GM18508 (cell line): ENCODE measurements around the gene RNF208.
"Not testable (repeated sequence)": the region's sequence is repeated elsewhere in the genome, so short reads cannot be mapped to it uniquely, and the experiment has no call there.

Source experiments
- ATAC-seq: cut with Tn5 transposase; IDR thresholded peaks from one replicate; pipeline ENCODE4 v1.9.1; 2021; ENCODE audit warnings: moderate number of reproducible peaks; ENCODE audit not compliant: insufficient read depth, unreplicated experiment

Gene RNF208

DNA sequence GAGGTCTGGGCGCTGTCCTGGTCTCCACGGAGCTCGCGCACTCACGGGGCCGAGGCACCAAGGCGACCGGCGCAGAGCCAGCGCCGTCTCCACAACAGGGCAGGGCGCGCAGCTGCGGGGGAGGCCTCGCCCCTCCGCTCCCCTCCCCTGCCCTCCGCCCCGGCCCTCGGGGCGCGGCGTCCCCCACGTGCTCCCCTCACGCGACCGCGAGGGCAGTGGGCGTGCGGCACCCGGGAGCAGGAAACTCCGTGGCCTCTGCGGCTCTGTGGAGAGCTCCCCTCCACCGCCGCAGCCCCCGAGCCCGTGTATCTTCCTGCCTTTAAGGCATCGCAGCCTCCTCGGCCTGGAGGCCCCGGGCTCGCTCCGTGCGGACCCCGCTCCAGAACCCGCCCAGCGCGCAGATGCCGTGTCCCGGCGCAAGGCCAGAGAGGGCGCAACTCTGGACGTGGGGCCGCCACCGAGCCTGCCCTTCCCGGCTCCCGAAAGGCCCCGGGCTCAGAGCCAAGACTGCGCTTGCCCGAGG is 18.3 kb upstream of the RNF208 start:
- ATAC-seq, result peak; percentile 1

- ATAC-seq, result not testable (repeated sequence)
Measured at GRCh38 chr9:137239541-137240200, 17.6 kb upstream of the RNF208 start.

DNA sequence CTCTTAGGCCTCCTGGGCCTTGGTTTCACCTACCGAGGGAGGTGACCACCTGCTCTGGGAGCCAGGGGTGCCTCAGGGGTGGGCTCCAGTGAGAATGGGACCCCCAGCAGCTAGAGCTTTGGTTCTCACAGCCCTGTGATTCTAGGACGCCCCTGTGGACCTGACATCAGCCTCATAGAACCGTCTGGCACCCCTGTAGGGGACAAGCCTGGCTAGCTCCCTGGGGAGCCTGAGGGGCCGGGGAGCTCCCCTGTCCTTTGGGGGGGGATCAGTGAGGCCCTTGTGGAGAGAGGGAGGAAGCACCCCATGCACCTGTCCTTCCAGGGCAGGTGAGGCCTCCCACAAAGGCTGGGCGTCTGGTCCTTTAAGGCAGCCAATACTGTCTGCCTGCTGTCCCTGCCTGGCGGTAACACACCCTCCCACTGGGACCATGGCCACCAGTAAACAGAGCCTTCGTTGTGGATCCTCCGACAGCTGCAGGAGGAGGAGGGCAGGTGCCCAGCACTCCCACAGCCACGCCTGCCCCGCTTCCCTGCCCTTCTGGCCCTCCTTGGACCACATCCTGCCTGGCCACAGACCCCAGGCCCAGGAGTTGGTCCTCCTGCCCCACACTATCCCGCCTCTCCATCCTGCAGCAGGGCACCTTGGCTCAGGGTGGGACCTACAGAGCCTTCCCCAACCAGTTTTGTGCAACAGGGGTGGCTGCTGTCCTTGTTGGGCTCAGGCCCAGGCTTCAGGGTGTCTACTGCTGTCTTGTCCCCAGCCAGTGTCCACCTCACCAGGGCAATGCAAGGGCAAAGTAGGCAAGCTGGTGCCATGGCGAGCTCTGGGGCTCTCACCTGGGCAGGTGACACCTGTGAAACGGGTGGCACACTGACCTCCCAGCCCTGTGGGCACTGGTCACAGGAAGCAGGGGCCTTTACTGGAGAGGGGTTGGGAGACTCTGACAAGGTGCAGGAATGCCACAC is 16.0 kb upstream of the RNF208 start:
- no peak for ATAC-seq

GRCh38 chr9:137236936-137237421 is 14.9 kb upstream of the RNF208 start:
- no peak for ATAC-seq

- no peak for ATAC-seq
Measured at GRCh38 chr9:137236238-137236935, 14.3 kb upstream of the RNF208 start.

- no peak for ATAC-seq
Measured at GRCh38 chr9:137235424-137236237, 13.6 kb upstream of the RNF208 start.

- no peak for ATAC-seq
Measured at GRCh38 chr9:137234758-137235423, 12.9 kb upstream of the RNF208 start.

DNA sequence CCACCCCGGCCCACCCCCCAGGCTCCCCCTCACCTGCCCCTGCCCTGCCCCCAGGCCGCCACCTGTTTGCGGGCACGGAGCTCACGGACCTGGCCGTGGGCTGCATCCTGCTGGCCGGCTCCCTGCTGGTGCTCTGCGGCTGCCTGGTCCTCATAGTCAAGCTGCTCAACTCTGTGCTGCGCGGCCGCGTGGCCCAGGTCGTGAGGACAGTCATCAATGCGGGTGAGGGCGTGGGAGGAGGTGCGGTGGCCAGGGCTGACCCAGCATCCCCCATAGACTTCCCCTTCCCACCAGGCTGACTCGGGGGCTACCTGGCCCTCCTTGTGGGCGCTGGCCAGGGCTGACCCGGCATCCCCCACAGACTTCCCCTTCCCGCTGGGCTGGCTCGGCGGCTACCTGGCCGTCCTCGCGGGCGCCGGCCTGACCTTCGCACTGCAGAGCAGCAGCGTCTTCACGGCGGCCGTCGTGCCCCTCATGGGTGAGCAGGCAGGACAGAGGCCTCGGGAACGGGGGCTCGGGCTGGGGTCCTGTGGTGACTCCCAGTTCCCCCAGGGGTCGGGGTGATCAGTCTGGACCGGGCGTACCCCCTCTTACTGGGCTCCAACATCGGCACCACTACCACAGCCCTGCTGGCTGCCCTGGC is 12.1 kb upstream of the RNF208 start:
- no peak for ATAC-seq

GRCh38 chr9:137233143-137233980 is 11.3 kb upstream of the RNF208 start:
- ATAC-seq, result no peak

GRCh38 chr9:137232510-137232909 is 10.5 kb upstream of the RNF208 start:
- no peak for ATAC-seq

DNA sequence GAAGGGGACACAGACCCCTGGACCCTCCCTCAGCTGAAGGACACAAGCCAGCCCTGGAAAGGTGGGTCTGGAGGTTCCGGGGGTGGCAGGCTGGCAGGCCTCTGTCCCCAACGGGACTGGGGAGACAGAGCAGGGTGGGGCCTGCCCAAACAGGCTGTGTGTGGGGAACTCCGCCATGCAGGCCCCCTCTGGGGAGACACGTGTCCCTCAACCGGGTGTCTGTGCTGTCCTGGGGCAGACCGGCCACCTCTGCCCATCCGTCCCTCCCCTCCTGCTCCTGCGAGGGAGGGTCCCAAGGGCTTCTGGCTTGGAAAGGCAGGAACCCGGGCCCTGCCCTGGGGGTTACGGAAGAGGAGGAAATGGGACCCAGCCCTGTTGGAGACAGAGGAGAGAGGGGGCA is 10.1 kb upstream of the RNF208 start:
- ATAC-seq, result no peak

GRCh38 chr9:137231372-137232039 is 9.5 kb upstream of the RNF208 start:
- ATAC-seq, result no peak

- ATAC-seq, result no peak
Measured at GRCh38 chr9:137230705-137231371, 8.8 kb upstream of the RNF208 start, which contains the start of gene SLC34A3. Gene SLC34A3 (plus strand): TSS chr9:137230901. CDS start chr9:137231703, 802 bp downstream.

- no peak for ATAC-seq
Measured at GRCh38 chr9:137229903-137230704, 8.1 kb upstream of the RNF208 start.

- ATAC-seq, result no peak
Measured at GRCh38 chr9:137228968-137229896, 7.2 kb upstream of the RNF208 start.
